ENCODE data around the gene ERICH6B. TPM values are rescaled to one million over a fixed set of nuclear protein-coding genes. Genes with fewer than 3 reads are reported as not detected.

ERICH6B gene
- total RNA-seq, 6 experiments from 2014 or later: not detected

- intact Hi-C loops (cut with DNase I): no loop called here
- H3K27ac ChIP-seq: no peak overlapping the region
- H3K4me1 ChIP-seq: no peaks in the 10 kb centered on the region
- no peak for DNase-seq
- no peaks in the 10 kb centered on the region for H3K9me3 ChIP-seq
- no peak overlapping the region for H3K4me3 ChIP-seq
- 64% methylated on average over 3 of the region's 4 CpGs for WGBS (ENCODE audit: insufficient coverage, low coverage, low lambda C conversion rate, missing lambda C conversion rate)
- no peaks in the 10 kb centered on the region for H3K27me3 ChIP-seq
- no peak for ATAC-seq
- no peaks in the 10 kb centered on the region for H3K36me3 ChIP-seq
- TF ChIP-seq CTCF (IDR thresholded peaks at IDR 0.05): no peak
These were observed 12.2 kb downstream of the ERICH6B start for GRCh38 chr13:45603338-45603737.

GRCh38 chr13:45602183-45603170 is 13.1 kb downstream of the ERICH6B start:
- no peak overlapping the region for H3K27ac ChIP-seq
- ATAC-seq (peak in 1 of 4 donors; percentile 25), DNase-seq (no peak)
- TF ChIP-seq CTCF (IDR thresholded peaks at IDR 0.05) (no peak), POLR2A (IDR thresholded peaks at IDR 0.05) (no peak)
- no peaks in the 10 kb centered on the region for H3K36me3 ChIP-seq
- H3K27me3 ChIP-seq: no peaks in the 10 kb centered on the region
- 46% methylated on average over 3 of the region's 4 CpGs for whole genome bisulfite sequencing (ENCODE audit: insufficient coverage, low coverage, low lambda C conversion rate, missing lambda C conversion rate)
- no peaks in the 10 kb centered on the region for H3K9me3 ChIP-seq
- intact Hi-C loops (cut with DNase I): no loop called here
- no peak overlapping the region for H3K4me3 ChIP-seq
- no peaks in the 10 kb centered on the region for H3K4me1 ChIP-seq

DNA sequence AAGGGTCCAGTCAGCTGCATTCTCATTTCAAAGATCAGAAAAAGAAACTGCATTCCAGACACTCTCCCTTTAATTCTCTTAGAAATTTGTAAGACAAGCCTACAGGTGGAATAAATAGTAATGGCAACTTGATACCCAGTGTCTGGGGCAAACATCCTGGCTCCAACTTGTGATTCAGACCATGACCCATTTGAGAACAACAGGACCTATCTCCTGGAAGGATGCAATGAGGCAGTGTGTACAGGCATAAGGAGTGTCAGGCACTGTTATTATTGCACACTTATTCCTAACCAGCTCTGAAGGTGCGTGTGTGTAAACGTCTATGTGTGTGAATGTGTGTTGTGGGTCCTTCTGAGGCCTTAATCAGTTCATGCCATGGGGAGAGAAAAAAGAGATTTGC is 13.9 kb downstream of the ERICH6B start:
- no peak for TF ChIP-seq POLR2A (IDR thresholded peaks at IDR 0.05)
- no peak for TF ChIP-seq CTCF (IDR thresholded peaks at IDR 0.05)
- ATAC-seq (no peak), DNase-seq (no peak)
- 54% methylated on average over 2 of the region's 2 CpGs for WGBS (ENCODE audit: insufficient coverage, low coverage, low lambda C conversion rate, missing lambda C conversion rate)
- H3K9me3 ChIP-seq: no peaks in the 10 kb centered on the region
- intact Hi-C loops (cut with DNase I): no loop called here
- no peaks in the 10 kb centered on the region for H3K4me1 ChIP-seq
- no peak overlapping the region for H3K4me3 ChIP-seq
- no peaks in the 10 kb centered on the region for H3K27me3 ChIP-seq
- no peaks in the 10 kb centered on the region for H3K36me3 ChIP-seq
- no peak overlapping the region for H3K27ac ChIP-seq

GRCh38 chr13:45598597-45598996 is 16.9 kb downstream of the ERICH6B start:
- no peak for ATAC-seq
- Histone ChIP-seq H3K4me3 (no peak overlapping the region), H3K36me3 (no peaks in the 10 kb centered on the region), H3K9me3 (no peaks in the 10 kb centered on the region), H3K4me1 (no peaks in the 10 kb centered on the region), H3K27me3 (no peaks in the 10 kb centered on the region), H3K27ac (no peak overlapping the region)
- DNase-seq: no peak
- TF ChIP-seq POLR2A (IDR thresholded peaks at IDR 0.05): no peak
- no peak for TF ChIP-seq CTCF (IDR thresholded peaks at IDR 0.05)
- intact Hi-C loops (cut with DNase I): no loop called here
- no CpG with 5 or more reads among the region's 4 CpGs for WGBS (ENCODE audit: insufficient coverage, low coverage, low lambda C conversion rate, missing lambda C conversion rate)
